ENCODE results near the gene MGAT5.

Gene MGAT5

DNA sequence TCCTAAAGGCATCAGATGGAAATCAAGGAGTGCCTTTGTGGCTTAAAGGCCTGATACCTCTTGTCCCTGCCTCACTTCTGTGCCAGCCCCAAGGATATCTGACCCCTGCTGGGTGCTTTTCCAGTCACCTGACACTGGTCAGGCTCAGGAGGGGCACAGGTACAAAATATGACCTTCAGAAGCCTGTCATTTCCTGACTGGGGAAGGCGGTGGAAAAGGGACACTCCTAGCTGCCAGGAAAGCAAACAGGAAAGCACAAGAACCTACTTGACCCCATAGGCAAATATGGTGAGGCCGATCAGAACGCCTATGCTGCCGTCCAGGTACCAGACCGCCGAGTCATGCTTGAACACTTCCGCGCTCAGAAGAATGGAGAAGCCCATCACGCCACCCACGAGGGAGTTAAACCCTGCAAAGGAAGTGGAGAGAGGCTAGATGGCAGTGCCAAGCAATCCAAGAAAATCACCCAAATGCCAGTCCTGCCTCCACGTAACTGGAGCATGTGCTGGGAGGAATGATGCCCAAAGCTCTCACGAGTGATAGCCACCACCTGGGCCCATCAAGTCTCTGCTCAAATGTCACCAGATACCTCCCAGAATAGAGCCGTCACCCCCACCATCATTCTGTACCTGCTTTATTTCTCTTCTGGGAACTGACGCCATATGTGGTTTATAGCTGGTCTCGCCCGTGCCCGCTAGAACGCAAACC is 204.0 kb downstream of the MGAT5 start:
- no peak for DNase-seq

DNA sequence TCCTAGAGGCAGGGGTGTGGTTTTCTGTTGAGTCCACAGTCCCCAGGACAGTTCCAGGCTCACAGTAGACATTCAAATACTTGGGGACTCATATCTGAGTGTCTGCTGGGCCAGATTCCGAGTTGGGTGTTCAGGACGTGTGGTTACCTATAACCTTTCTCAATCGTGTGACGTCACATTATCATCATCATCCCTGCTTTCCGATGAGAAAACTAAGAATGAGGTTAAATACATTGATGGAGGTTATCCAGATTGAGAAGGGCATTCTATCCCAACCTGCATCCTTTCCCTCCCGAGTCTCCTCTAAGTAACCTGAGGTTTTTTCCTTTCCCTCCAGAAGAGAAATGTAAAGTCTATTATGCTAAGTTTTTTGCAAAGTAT is 204.6 kb downstream of the MGAT5 start:
- no peak for DNase-seq

DNA sequence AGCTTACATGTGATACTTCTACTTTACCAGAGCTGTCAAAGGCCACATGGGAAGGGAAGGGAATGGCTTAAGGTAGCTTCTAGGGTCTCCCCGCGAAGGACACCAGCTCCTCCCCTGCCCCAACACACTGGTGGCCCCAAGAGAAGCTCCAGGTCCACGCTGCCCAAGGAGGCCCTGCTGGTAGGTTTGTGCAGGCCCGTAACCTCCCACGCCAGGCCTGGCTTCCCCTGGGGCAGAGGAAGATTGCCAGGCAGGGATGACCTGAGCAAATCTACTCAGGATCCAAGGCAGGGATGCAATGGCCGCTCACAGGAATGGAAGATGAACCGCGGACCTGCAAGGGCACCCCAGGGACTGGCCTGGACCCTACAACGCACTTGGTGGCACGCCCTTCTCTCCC is 205.1 kb downstream of the MGAT5 start:
- DNase-seq: no peak

DNA sequence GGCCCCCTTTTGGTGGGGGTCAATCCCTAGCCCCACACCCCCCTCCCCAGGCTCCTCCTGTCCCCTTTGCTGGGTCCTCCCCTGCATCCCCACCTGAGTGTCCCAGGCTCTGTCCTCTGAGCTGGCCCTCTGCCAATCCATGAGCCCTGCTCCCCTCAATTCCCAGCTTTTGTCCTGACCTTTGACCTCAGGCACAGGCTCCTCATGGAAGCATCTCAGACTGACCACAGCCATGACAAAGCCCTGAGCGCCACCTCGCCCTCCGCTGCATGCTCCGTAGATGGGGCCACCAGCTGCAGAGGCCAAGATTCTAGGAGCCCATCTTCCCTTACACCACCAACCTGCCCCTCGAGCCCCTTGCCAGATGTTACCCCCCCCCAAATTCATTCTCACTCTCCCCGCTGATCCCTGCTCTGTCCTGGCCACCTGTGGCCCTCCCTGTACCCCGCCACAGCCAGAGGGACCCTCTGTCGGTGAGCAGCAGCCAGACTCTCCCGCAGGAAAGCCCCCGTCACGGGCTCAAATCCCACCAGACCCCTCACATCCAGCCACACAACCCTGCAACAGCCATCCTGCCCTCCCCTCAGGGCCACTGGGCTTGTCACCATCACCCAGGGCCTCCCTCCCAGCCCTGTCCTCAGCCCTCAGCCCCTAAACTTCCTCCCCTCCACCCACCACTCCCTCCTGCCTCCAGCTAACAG is 206.0 kb downstream of the MGAT5 start:
- DNase-seq: no peak

DNA sequence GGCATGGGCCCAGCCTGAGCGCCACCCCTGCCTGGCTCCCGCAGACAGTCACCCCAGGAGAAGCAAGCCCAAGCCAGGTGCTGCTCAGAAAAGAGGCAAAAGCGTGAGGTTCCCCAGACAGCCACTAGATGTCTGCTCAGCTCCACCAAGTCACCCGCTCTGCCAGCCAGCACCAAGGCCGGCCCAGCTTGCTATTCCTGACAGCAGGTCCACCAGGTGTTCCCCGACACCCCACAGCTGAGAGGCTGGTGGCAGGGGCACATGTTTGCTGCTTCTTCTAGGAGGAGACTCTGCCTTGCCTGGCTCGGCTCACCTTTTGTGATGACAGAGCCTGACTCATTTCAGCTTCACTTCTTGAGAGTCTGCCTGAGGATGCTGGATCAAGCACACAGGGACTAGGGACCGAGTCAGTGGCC is 206.7 kb downstream of the MGAT5 start:
- DNase-seq: peak; percentile 91

DNA sequence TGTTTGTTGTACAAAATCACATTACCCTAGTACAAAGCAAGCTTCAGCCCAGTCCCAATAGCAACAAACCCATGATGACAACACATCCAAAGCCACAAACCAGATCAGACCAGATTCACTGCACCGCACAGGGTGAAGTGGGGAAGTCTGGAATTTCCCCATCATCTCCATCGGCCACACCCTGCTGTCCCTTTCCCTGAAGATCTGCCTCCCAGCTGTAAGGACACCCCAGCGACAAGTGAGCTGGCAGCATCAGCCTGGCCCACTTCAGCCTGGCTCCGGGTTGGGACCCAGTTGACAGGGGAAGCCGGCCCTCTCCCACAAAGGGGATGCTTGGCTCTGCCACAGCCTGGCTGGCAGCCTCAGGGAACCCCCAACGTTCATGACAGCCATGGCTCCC is 207.6 kb downstream of the MGAT5 start:
- peak; percentile 55 for DNase-seq

DNA sequence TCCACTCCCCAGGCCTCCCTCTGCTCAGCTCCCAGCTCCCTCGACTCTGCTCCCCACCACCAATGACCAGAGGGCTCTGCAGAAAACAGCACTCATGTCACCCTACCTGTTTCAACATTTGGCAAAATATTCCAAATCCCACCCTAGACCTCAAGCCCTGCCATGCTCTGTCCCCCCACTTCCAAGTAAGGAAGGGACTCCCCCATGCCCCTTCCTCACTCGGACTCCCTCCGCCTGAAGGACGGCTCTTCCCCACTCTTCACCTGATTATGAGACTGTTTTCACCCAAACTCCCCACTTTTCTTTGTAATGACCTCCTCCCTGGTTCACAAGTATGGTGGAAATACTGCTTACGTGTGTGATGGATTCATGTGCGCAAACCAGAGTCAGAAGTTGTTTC is 208.4 kb downstream of the MGAT5 start:
- DNase-seq: peak; percentile 24

DNA sequence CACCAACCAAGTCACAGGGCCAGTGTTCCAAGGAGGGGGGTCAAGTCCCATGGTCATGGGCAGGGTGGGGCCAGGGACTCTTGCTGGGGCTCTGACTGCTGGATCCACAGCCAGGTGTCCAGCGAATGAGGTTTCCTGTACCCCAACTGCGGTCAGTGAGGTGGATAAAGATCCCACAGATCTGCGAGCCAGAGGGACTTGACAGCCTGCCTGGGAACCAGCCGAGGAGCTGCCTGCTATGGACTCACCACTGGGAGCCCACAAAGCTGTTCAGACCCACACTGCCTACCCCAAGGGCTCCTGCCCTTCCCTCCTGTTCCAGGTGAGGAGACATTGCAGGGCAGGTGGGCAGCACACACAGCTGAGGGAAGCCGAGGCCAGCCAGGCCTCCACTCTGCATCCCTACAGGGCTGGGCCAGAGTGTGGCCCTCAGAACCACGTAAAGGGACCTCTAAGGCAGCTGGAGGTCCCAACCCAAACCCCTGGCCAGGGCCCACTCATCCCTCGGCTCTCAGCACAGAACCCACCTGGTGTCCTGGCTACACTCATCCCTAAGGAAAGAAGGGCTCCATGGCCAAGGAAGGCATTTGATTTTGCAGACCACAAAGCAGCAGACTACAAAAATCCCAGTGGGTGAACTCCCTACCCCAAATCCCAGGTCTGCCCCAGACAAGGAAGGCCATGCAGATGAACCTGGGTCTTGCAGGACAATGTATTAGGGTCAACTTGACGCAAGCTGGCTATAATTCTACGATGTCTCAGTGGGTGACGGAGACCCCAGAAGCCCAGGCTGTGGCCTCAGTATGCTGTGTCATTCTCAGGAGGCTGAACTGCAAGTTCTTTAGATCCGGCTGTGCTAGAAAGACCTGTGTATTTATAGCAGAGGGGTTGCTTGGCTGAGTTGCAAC is 209.2 kb downstream of the MGAT5 start:
- peak; percentile 45 for DNase-seq

DNA sequence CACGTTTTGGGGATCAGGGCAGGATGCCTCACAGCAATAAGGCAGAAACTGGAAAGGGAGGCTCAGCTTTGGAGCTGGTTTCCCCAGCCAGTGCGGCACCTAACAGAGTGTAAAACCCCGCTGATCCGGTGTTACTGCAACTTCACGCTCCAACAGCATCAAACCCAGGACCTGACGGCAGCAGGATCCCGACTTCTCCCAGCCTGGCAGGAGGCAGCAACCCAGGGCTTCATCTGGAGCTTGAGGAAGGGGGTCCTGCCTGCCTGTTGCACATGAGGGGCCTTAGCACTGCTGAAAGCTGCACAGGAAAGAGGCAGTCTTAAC is 209.8 kb downstream of the MGAT5 start:
- no peak for DNase-seq

DNA sequence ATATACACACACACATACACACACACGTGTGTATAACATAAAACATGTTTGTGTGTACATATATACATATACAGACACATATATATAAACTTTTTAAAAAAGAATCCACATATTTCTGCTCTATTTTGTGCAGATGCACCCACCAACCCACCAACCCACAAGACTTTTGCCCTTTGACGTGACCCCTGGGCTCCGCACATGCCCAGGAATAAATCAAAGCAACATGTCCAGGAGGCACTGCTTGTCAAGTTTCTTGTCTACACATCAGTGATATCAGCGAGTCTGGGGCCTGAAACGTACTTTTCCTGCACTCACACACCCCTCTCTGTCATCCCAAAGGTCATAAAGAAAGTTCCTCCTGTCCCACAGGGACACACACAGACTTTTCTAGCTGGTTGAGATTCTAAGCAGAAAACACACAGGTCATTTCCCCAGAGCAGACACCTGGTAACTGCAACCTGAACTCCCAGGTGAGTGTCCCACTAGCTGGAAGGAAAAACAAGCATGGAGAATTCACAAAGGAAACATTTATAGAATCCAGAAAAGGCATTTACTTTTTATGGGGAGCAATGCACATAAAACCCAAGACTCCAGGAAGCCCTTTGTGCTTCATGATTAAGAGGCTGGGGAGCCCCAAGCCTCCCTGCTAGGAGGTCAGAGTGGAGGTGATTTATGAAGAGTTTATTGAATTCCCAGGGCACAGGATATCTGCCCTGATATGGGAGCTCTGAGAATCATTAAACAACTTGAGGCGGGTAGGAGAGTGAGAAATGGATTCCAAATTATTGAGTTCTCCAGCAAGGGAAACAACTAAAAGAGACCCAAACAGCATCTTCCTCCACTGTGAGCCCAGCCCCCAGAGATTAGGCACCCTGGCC is 211.6 kb downstream of the MGAT5 start:
- DNase-seq: no peak

DNA sequence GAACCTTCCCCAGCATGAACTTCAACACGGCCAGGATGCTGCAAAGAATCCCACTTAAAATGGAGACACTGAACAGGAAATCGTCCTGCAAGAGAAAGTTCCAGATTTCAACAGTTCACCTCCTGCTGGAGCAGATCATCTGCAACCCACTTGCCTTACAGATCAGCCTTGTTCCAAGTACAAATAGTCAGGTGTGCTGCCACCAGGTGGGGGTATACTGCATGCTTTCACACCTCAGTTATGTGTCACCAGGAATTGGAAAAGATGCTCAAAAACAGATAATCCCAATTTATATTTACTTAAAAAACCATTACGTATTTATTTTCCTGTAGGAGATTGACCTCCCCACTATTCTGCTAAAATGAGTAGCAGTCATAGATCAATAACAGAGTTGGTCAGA is 212.3 kb downstream of the MGAT5 start:
- peak; percentile 71 for DNase-seq

DNA sequence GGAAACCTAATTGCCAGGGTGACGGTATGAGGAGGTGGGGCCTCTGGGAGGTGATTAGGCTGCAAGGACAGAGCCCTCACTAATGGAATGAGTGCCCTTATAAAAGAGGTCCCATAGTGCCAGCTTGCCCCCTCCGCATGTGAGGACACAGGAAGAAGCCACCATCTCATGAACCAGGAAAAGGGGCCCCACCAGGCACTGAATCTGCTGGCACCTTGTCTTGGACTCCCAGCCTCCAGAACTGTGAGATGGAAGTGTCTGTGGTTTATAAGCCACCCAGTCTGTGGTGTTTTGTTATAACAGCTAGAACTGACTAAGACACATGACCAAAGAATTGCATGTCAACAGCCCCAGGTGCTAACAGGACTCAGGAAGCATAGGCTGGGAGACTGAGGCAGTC is 214.3 kb downstream of the MGAT5 start:
- peak; percentile 27 for DNase-seq

DNA sequence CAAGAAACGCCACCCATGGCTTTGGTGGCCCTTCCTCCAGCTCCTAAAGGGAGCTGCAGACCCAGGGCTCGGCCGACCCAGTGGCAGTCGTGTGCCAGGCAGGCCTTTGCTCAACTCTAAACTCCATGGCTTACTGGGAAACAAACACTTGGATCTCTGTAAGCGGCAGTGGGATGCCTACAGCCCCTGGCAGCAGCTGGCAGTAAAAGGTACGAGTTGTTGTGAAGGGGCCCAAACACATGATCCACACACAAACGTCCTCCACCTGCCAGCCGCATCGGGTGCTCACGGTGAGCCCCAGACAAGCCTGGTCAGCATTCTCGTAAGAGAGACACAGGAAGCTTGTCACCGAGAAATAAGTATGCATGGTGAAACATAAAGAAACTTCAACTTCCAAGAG is 214.9 kb downstream of the MGAT5 start:
- peak; percentile 49 for DNase-seq

DNA sequence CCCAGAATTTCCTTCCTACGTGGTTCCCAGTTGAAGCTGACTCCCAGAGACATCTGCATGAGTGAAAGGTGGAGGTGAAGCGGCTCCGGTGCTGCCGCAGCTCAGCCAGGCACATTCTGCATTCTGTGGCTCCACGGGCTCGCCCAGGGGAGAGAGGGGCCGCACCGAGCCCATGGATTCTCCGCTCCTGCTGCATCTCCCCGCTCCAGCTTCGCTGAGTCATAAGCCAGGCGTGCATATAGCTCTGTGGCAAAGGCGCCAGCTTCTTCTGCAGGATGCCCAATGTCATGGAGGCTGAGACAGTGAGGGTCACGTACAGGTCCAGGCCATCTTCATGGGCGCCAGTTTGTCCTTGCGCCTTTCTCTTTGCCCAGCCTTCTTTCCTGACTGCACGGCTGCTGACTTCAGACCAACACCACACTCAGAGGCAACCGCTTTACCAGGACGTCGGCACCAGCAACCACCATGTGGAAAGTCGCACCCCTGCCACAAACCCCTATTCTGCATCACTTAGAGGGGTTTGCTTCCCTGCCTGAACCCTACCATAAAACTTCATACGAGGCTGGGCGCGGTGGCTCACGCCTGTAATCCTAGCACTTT is 215.7 kb downstream of the MGAT5 start:
- peak; percentile 51 for DNase-seq

DNA sequence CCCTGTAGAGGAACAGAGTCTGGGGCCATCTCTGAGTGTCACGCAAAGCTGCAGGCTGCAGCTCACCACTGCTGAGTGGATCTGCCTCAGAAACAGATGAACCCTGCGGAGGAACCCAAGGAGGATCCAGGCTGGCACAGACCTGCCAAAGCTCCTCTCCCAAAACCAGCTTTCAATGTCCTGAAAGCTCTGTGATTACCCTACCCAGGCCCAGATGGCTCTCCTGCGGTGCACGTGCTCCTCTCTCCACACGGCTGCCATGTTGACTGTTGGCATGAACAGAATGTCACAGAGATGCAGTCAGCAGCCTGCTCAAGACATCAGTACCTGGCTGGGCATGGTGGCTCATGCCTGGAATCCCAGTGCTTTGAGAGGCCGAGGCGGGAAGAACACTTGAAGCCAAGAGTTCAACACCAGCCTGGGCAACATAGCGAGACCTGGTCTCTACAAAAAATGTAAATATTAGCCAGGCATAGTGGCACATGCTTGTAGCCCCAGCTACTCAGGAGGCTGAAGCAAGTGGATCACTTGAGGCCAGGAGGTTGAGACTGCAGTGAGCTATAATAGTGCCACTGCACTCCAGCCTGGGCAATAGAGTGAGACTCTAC is 216.8 kb downstream of the MGAT5 start:
- DNase-seq: peak; percentile 30

DNA sequence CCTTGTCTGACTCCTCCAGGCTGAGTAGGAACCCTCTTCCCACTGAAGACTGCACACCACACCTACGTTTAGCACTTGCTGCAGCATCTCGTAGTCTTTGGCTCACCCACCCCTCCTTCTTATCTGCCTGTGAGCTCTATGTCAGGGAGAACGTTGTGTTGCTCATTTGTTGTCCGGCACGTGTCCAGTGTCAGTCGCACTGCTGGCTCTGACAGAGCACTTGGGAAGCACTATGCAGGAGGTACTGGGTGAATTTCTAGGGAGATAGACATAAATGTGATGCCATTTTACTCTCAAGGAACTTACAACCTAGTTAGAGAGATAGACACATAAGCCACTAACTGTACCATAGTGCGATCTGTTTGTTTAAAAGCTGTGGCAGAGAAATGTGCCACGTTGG is 223.1 kb downstream of the MGAT5 start:
- peak; percentile 17 for DNase-seq

DNA sequence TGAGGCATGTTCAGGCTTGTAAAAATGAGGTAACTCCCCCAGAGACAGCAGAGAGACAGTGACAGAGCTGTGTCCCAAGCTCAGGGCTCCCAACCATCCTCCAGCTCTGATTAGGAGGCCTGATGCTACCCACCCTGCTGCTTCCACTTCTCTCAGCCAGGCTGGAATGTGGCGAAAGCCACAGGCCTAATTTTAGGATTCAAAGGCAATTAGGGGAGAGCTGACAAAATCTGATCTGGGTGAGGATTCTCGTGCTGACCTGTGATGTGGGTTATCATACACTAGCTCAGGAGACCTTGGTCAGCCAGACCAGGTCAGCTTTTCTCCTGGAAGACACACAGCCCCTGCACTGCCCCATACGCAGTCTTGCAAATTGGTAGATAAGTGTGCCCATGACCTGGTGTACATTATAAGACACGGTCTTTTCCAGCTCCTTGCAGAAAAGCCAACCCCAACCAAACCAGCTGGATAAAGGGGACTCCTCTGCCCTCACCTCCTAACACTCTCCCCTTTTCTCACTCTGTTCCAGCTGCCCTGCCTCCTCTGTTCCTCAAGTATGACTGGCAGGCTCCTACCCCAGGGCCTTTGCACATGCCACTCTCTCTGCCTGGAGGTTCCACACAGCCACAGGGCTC is 225.9 kb downstream of the MGAT5 start:
- DNase-seq: peak; percentile 54

DNA sequence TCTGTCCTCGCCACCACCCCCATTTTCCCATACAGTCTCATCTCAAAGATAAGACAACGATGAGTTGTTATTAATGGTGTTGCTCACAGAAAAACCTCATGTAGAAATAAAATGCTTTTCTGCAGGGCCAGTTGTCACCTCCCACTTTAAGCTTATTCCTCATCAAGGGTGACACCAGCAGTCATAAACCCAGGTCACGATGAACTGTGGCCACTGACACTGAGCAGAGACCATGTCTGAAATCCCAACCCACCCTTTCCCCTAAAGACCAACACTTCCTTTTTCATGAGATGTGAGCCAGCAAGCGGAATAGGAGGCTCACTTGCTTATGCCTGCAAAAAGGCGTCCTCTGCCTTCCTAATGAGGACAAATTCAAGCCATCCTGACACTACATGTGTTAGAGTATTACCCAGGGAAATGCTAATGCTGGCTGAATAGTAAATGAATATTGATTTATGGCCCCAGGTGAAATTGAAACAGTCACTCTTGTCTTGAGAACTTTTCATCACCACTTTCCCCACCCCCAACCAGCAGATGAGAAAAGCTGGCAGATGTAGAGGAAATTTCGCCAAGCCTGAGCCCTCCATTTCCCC is 228.4 kb downstream of the MGAT5 start:
- no peak for DNase-seq

DNA sequence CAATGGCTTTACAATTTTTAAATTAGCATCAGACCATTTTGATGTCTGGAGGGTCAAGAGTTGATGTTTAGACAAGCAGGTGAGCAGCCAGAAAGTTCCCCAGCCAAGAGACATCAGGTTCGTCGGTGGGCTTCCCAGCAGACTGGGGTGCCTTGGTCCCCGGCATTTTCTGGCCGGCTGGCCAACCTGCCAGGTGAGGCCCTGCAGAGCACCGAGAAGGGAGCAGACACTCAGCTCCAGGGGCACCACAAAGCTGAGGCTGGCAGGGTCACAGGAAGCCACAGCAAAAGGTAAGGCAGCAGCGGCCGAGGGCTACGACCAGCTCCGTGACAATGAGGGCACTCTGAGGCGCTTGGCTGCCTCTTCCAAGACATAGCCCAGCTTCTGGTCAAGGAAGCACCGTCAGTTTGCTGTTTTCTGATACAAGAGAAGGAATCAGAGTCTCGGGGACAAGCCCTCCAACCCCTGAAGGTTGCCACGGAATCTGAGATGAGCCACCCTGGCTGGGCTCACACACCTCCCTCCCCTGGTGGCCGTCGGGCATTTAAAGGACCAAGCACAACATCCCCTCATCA is 229.0 kb downstream of the MGAT5 start:
- peak; percentile 25 for DNase-seq

DNA sequence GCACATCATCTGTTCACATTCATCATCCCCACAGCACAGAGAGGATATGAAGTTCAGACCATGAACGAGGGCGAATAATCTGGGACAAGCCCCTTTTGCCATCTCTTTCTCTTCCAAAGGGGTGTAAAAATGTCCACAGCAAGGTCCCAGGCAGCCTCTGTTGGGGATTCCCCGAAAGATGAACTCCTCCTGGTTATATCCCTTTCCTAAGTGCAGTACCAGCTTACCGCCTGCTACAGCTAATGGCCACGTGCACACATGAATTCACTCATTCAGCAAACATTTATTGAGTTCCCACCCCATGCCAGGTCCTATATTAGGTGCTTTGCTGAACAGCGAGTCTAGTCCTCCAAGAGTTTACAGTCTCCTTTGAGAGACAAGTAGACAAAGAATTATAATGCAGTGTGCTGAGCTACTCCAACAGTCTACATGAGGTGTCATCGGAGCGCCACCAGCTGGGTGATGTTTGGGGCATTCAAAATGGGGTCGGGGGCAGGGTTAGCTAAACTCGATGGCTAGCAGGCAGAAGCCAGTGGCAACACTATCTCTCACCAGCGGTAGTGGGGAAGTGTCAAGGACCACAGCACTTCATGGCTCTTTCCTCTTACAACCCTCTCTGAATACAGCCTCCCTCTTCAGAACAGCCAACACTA is 236.0 kb downstream of the MGAT5 start:
- peak; percentile 45 for DNase-seq
